Upper lobe of left lung (tissue), 6 donors: ENCODE data around the gene GLT6D1. TPM values are rescaled to one million over a fixed set of nuclear protein-coding genes. Genes with fewer than 3 reads are reported as not detected.

Experiments
- ATAC-seq, 2 donors: fragments of 200-7000 bp; cut with Tn5 transposase; one replicate each; pipeline ENCODE4 v1.9.1; 2022; ENCODE audit warnings: mild to moderate bottlenecking in 2 of 2, moderate library complexity in 2 of 2; ENCODE audit not compliant: low FRiP score in 2 of 2
- DNase-seq, 2 donors: peaks; one replicate each; pipeline ENCODE4 v3.0.0-alpha.2; 2019 to 2020
- H3K27ac ChIP-seq, 4 donors: fragments of 200-600 bp; sonication (generic); one replicate each; pipeline ENCODE4 v1.5.1; 2016 to 2019
- H3K27me3 ChIP-seq, 4 donors: fragments of 200-600 bp; sonication (generic); one replicate each; pipeline ENCODE4 v1.5.1; 2017 to 2019
- H3K36me3 ChIP-seq, 4 donors: fragments of 200-600 bp; sonication (generic); one replicate each; pipeline ENCODE4 v1.5.1; 2016 to 2019
- H3K4me1 ChIP-seq, 4 donors: fragments of 200-600 bp; sonication (generic); one replicate each; pipeline ENCODE4 v1.5.1; 2018 to 2019
- H3K4me3 ChIP-seq, 4 donors: fragments of 200-600 bp; sonication (generic); one replicate each; pipeline ENCODE4 v1.5.1; 2017 to 2019; ENCODE audit warnings: mild to moderate bottlenecking in 2 of 4, moderate library complexity in 1 of 4
- H3K9me3 ChIP-seq, 4 donors: fragments of 200-600 bp; sonication (generic); one replicate each; pipeline ENCODE4 v1.5.1; 2018 to 2019
- CTCF ChIP-seq, 6 experiments: fragments of 450-650 bp in 4 of 6; fragments of 200-600 bp in 2 of 6; sonication (generic) in 2 of 6; IDR thresholded peaks; one replicate each; pipeline ENCODE4 v1.5.1; 2016 to 2019; ENCODE audit warnings: antibody characterized with exemption in 6 of 6
- EP300 ChIP-seq, 4 donors: sonication (generic); formaldehyde crosslinking; IDR thresholded peaks; one replicate each; pipeline ENCODE4 v1.5.1; 2017; ENCODE audit warnings: antibody characterized with exemption in 4 of 4, control low read depth in 2 of 4
- POLR2A ChIP-seq, 4 donors: fragments of 450-650 bp; IDR thresholded peaks; one replicate each; pipeline ENCODE4 v1.5.1; 2016 to 2017; ENCODE audit warnings: antibody characterized with exemption in 4 of 4, mild to moderate bottlenecking in 2 of 4
- POLR2AphosphoS5 ChIP-seq, 2 donors: sonication (generic); formaldehyde crosslinking; IDR thresholded peaks; one replicate each; pipeline ENCODE4 v1.5.1; 2017; ENCODE audit warnings: antibody characterized with exemption in 2 of 2
- WGBS, 2 donors: methylation state at CpG; one replicate each; pipeline ENCODE4 v1.1.5; 2017 to 2018; 5-methylcytosine and 5-hydroxymethylcytosine counted together
- total RNA-seq, 6 donors: library from RNA; depleted of rRNA in 4 of 6; stranded (reverse); fragments of >200 nt in 4 of 6; gene quantifications; one replicate each; pipeline versions ENCODE4 v1.1.0 to v1.2.1, GENCODE V29; 2016 to 2021
- donor health status: DM: no; HTN: no; CAD: no; lungs with moderate emphysema.
- donor health status: DM: no; HTN: yes; CAD: no; lungs with severe emphysema.

Gene GLT6D1
- total RNA-seq, 6 donors from 2014 or later, result not detected

- ATAC-seq (no peak), DNase-seq (no peak)
- TF ChIP-seq POLR2AphosphoS5 (IDR thresholded peaks at IDR 0.05) (no peak), CTCF (IDR thresholded peaks at IDR 0.05) (no peak), POLR2A (IDR thresholded peaks at IDR 0.05) (no peak), EP300 (IDR thresholded peaks at IDR 0.05) (no peak)
- Histone ChIP-seq H3K4me1 (no peaks in the 10 kb centered on the region), H3K9me3 (no peaks in the 10 kb centered on the region), H3K4me3 (no peak overlapping the region), H3K27me3 (no peaks in the 10 kb centered on the region), H3K36me3 (no peaks in the 10 kb centered on the region), H3K27ac (no peak overlapping the region)
- WGBS, 2 donors, result 84 to 85% methylated on average over 10 of the region's 10 CpGs
Observed at GRCh38 chr9:135577256-135577655, 62.1 kb downstream of the GLT6D1 start.

DNA sequence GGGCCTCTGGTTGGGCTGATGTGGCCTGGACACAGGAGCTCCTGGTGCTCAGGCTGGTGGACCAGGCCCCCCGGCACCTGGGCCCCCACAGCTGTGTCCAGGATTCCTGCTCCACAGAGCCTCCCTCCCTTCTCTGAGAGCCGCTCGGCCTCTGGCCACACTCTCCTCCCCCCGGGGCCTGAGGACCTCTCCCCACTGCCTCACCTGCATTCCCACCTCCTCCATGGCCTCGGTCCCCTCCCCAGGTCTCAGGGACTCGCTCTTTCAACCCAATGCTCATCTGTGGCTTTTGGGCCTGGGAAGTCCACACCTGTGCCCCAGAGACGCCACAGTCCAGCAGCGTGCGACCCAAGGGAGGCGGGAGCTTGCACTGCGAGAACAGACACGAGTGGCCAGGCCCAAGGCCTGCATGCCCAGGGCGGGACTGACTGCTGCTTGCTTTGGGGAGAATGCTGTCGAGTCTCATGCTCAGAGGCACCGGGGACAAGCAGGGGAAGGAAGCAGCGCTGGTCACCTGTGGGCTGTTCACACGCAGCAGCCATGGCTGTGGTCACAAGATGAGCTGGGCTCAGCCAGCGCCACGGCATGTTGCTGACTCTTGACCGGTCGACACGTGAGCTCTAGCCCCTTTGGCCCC lies 63.2 kb downstream of the GLT6D1 start:
- Histone ChIP-seq H3K27ac (no peak overlapping the region), H3K36me3 (no peaks in the 10 kb centered on the region), H3K4me1 (no peaks in the 10 kb centered on the region), H3K9me3 (no peaks in the 10 kb centered on the region), H3K4me3 (no peak overlapping the region), H3K27me3 (no peaks in the 10 kb centered on the region)
- peak in 1 of 2 donors; percentile 23 for ATAC-seq
- DNase-seq, result peak in 1 of 2 donors; percentile 63
- TF ChIP-seq POLR2AphosphoS5 (IDR thresholded peaks at IDR 0.05), result no peak
- no peak for TF ChIP-seq CTCF (IDR thresholded peaks at IDR 0.05)
- TF ChIP-seq EP300 (IDR thresholded peaks at IDR 0.05), result no peak
- TF ChIP-seq POLR2A (IDR thresholded peaks at IDR 0.05), result no peak
- 72 to 83% methylated on average over 18 to 22 of the region's 22 CpGs for WGBS, 2 donors

DNA sequence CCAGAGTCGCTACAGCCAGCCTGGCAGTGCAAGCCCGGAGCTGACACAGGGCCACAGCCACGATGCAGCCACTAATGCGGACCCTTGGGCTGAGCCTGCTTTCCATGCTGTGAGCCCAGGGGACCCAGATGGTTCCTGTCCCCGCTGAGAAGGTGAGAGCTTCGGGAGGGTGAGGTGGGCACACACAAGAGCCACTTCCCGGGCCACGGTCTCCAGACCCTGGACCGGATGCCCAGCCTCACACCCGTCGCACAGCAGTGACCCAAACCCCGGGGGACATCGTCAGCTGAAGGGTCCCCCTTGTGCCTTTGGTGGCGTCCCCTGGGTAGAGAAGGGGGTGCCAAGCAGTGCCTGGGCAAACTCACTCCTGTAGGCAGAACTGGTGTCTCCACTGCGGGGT lies 64.4 kb downstream of the GLT6D1 start:
- no peaks in the 10 kb centered on the region for H3K36me3 ChIP-seq
- H3K4me3 ChIP-seq, result no peak overlapping the region
- H3K27ac ChIP-seq, result no peak overlapping the region
- no peaks in the 10 kb centered on the region for H3K27me3 ChIP-seq
- no peaks in the 10 kb centered on the region for H3K4me1 ChIP-seq
- peak in 1 of 2 donors; percentile 47 for DNase-seq
- no peaks in the 10 kb centered on the region for H3K9me3 ChIP-seq
- no peak for ATAC-seq
- 85 to 90% methylated on average over 4 to 14 of the region's 15 CpGs for WGBS, 2 donors
- TF ChIP-seq CTCF (IDR thresholded peaks at IDR 0.05) (no peak), EP300 (IDR thresholded peaks at IDR 0.05) (no peak), POLR2A (IDR thresholded peaks at IDR 0.05) (no peak), POLR2AphosphoS5 (IDR thresholded peaks at IDR 0.05) (no peak)

GRCh38 chr9:135574331-135574730 lies 65.0 kb downstream of the GLT6D1 start:
- no peaks in the 10 kb centered on the region for H3K4me1 ChIP-seq
- WGBS, 2 donors, result 63 to 66% methylated on average over 13 to 14 of the region's 14 CpGs
- H3K9me3 ChIP-seq, result peaks cover 0 to under 1% (median 0%) of the 10 kb centered on the region in 4 donors
- H3K27me3 ChIP-seq, result no peaks in the 10 kb centered on the region
- DNase-seq (peak in 1 of 2 donors; percentile 57), ATAC-seq (no peak)
- no peak overlapping the region for H3K27ac ChIP-seq
- H3K4me3 ChIP-seq, result no peak overlapping the region
- no peaks in the 10 kb centered on the region for H3K36me3 ChIP-seq
- TF ChIP-seq EP300 (IDR thresholded peaks at IDR 0.05) (no peak), POLR2A (IDR thresholded peaks at IDR 0.05) (no peak), POLR2AphosphoS5 (IDR thresholded peaks at IDR 0.05) (no peak), CTCF (IDR thresholded peaks at IDR 0.05) (no peak)

Other genes with a start within 250 kb of the GLT6D1 start
- gene PPP1R26, start 159.8 kb downstream of the GLT6D1 start, total RNA-seq, result 10 to 100 TPM; 25.6 to 48.6 (median 33.8) TPM
- 10 to 100 TPM; 11.1 to 40.6 (median 26.3) TPM for gene MRPS2, start 138.9 kb downstream of the GLT6D1 start, total RNA-seq
- gene LCN1, start 118.1 kb downstream of the GLT6D1 start, total RNA-seq, result not detected
- not detected for gene OBP2A, start 93.4 kb downstream of the GLT6D1 start, total RNA-seq
- 1 to 10 TPM in 1 of 6 donors, not detected in 5; 6.3 TPM for gene PAEP, start 77.8 kb downstream of the GLT6D1 start, total RNA-seq
- gene LCN9, start 23.8 kb upstream of the GLT6D1 start, total RNA-seq, result not detected
- not detected for gene SOHLH1, start 59.9 kb upstream of the GLT6D1 start, total RNA-seq
- gene KCNT1, start 62.6 kb upstream of the GLT6D1 start, total RNA-seq, result 1 to 10 TPM in 1 of 6 donors, under 1 TPM in 3, not detected in 2; 0.11 to 1.0 (median 0.31) TPM